ENCODE data around the gene ACTL9.

DNA sequence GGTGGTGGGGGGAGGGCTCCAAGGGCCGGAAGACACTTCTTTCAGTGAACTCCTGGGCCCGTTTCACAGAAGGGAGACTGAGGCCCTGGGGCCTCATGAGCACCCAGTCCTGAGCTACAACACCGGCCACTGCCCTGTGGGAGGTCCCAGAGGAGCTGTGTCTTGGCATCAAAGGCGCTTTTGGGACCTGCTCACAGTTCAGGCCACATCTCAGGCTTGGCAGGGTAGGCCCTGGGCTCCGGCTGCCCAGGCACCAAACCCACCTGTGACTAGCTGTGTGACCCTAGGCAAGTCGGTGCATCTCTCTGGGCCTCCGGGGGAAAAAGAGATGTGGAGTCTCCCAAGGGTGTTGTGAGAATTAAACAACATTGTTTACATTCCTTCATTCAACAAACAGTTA is 38.7 kb downstream of the ACTL9 start:
- TF ChIP-seq, protein P1, sequence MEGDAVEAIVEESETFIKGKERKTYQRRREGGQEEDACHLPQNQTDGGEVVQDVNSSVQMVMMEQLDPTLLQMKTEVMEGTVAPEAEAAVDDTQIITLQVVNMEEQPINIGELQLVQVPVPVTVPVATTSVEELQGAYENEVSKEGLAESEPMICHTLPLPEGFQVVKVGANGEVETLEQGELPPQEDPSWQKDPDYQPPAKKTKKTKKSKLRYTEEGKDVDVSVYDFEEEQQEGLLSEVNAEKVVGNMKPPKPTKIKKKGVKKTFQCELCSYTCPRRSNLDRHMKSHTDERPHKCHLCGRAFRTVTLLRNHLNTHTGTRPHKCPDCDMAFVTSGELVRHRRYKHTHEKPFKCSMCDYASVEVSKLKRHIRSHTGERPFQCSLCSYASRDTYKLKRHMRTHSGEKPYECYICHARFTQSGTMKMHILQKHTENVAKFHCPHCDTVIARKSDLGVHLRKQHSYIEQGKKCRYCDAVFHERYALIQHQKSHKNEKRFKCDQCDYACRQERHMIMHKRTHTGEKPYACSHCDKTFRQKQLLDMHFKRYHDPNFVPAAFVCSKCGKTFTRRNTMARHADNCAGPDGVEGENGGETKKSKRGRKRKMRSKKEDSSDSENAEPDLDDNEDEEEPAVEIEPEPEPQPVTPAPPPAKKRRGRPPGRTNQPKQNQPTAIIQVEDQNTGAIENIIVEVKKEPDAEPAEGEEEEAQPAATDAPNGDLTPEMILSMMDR (IDR thresholded peaks at IDR 0.05) = no peak
- no peak for TF ChIP-seq POLR2A (IDR thresholded peaks at IDR 0.05)
